VCaP (cell line): Measurements from ENCODE around the gene KIF2C.
"Not testable (repeated sequence)": the region's sequence is repeated elsewhere in the genome, so short reads cannot be mapped to it uniquely, and the experiment has no call there.

ENCODE experiments used
- H3K27ac ChIP-seq: fragments of 450-650 bp; 2 replicates; pipeline ENCODE4 v1.5.1; 2017
- TF ChIP-seq, protein P1 (sequence below): fragments of 450-650 bp; conservative IDR thresholded peaks from 2 replicates; pipeline ENCODE4 v1.5.1; 2017; ENCODE audit warnings: mild to moderate bottlenecking, moderate library complexity

The KIF2C gene

DNA sequence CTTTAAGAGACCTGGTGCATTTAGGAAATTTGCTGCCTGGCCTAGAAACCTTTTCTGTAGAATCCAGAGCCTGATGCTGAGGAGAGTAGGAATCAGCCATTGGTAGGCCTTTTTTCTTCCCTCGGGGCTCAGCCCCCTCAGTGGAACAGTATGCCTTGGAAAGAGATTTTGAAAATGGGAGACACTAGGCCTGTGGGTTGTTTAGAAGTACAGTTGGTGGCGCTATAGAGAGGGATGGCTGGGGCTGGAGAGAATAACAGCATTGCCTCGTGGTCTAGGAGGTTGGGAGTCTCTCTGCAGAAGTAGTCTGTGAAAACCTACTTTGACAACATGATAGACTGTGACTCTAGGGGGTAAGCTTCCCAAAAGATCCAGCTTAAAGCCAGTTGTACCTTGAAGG is 8.2 kb downstream of the KIF2C start:
- no peak overlapping the region for H3K27ac ChIP-seq
- TF ChIP-seq, protein P1, sequence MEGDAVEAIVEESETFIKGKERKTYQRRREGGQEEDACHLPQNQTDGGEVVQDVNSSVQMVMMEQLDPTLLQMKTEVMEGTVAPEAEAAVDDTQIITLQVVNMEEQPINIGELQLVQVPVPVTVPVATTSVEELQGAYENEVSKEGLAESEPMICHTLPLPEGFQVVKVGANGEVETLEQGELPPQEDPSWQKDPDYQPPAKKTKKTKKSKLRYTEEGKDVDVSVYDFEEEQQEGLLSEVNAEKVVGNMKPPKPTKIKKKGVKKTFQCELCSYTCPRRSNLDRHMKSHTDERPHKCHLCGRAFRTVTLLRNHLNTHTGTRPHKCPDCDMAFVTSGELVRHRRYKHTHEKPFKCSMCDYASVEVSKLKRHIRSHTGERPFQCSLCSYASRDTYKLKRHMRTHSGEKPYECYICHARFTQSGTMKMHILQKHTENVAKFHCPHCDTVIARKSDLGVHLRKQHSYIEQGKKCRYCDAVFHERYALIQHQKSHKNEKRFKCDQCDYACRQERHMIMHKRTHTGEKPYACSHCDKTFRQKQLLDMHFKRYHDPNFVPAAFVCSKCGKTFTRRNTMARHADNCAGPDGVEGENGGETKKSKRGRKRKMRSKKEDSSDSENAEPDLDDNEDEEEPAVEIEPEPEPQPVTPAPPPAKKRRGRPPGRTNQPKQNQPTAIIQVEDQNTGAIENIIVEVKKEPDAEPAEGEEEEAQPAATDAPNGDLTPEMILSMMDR: no peak

DNA sequence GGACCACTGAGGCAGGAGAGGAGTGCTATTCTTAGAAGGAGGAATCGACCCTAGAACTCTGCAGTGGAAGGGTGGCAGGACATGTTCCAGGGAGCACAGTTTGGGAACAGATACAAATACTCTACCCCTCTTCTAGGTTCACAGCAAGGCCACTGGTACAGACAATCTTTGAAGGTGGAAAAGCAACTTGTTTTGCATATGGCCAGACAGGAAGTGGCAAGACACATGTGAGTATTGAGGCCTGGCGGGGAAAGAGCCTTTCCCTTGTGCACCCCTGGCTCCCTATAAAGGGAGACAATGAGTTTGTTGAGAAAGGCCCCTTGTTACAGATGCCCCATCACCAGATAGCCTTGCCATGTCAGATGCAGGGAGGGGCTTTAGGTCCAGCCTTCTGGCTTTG is 17.8 kb downstream of the KIF2C start:
- no peak overlapping the region for H3K27ac ChIP-seq
- TF ChIP-seq, protein P1: no peak

DNA sequence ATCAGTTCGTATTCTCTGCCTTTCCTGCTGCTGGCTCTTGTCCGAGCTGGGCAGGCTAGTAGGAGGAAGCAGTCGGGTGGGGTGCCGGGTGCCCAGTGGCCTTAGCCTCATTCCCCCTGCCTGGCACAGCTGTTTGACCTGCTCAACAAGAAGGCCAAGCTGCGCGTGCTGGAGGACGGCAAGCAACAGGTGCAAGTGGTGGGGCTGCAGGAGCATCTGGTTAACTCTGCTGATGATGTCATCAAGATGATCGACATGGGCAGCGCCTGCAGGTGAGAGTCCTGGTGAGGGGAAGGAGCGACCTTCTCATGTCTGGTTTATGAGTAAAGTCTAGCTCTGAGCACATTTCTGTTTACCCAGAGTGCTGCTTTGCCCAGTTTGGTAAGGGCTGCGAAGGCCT is 19.4 kb downstream of the KIF2C start:
- TF ChIP-seq, protein P1: no peak
- no peak overlapping the region for H3K27ac ChIP-seq

DNA sequence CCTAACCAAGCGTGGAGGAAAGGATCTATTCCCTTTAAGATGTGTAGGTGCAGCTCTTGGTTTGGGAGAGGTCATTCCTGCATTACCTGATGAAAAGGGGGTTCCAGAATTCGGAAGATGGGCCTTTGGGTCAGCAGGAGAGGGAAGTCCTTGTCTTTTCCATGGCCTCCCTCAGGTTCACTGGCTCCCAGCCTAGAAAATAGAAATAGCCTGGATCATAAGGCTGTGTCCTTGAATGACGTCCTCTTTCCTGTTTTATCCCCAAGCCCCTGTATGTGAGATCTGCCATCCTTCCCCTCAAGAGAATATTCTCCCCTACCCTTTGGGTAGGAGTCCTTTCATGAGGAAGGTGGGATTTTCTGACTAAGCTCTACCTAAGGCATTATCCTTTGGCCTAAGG is 21.2 kb downstream of the KIF2C start:
- H3K27ac ChIP-seq: no peak overlapping the region
- TF ChIP-seq, protein P1: no peak

DNA sequence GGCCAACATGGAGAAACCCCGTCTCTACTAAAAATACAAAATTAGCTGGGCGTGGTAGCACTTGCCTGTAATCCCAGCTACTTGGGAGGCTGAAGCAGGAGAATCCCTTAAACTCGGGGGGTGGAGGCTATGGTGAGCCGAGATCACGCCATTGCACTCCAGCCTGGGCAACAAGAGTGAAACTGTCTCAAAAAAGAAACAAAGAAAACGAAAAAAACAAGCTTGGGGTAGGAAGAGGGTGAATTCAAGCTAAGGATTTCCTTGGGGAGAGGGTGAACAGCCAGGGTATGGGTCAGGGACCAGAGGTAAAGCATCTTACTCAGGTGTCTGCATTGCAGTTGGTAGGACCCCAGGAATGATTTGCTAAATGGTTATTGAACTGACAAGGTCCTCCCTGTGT is 26.8 kb downstream of the KIF2C start:
- H3K27ac ChIP-seq: not testable (repeated sequence)

DNA sequence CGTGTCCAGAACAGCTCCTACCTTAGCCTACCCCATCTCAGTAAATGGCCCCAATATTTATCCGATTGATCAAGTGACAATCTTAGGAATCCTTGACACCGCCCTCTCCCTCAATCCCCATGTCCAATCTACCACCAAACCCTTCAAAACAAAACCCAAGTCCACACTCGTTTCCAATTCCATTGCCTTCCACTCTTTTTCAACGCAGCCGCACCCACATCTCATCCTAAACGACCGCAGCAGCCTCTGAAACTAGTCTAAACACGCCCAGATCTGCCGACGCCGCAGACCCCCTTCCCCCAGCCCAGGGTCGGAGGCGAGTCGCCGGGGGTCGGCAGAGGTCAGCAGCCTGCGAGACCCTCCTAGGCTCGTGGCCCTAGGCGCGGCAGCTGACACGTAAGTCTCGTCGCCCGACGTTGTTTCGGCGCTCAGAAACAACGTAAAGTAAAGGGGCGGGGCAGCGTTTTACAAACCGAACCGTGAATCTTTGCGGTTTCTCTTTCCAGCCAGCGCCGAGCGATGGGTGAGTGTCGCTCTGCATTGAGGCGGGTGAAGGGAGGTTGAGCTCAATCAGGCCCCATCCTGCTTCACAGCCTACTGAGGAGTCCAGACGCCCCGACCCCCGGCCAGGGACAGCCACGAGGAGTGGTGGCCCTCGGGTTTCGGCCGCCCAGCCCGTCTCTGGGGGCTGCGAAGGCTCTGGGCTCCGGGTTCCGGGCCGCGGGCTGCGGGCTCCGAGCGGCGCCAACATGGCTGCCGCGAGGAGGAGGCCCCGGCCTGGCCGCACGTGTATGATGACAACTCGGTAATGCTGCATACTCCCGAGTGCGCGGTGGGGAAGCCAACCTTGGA is 35.7 kb downstream of the KIF2C start, which contains the start of gene RPS8:
RPS8 (plus strand) TSS at position 463 of the 852 bp plus-strand sequence; CDS start at position 520, 57 bp downstream.
- TF ChIP-seq, protein P1: no peak

DNA sequence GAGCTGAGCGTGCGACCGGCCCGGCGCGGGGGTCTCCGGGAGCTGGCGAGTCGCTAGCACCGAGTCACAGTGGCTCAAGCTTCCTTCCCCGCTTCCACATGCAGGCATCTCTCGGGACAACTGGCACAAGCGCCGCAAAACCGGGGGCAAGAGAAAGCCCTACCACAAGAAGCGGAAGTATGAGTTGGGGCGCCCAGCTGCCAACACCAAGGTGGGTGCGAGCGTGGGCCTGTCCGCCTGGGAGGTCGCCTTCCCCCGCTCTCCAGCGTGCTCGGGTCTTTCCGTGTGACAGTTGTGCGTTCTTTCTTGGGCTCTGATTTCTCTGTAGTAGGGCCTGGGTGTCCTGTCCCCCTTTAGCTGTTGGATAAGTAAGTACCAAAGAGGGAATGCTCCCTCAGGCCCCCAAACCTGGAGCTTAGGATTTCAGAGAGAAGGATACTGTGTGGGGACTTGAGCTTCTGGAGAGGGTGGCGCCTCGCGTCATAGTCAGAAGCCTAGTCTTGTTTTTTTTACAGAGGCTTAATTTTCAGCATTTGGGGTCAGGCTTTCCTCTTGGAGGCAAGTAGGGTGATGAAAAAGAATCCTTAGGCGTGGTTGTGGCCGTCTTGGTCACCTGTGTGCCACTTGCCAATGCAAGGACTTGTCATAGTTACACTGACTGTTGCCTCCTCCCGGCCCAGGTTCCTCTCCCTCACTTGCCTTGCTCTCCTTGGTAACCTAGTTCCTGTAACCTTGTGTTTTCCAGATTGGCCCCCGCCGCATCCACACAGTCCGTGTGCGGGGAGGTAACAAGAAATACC is 36.5 kb downstream of the KIF2C start:
- TF ChIP-seq, protein P1: no peak
- H3K27ac ChIP-seq: peak overlapping the region; percentile 90

More for the DNA sequence above, 35.7 kb downstream of the KIF2C start, which contains the start of gene RPS8:
- peak within 1 kb of the TSS; percentile 90 for H3K27ac ChIP-seq
